SK-N-MC (cell line): Measurements from ENCODE around the gene EPHB3.

Source experiments
- EZH2 ChIP-seq: fragments of 200-600 bp; sonication (generic); IDR thresholded peaks from one replicate; pipeline ENCODE4 v1.6.1; 2017; ENCODE audit warnings: antibody characterized with exemption
- FOXP2 ChIP-seq: optimal IDR thresholded peaks from 2 replicates; pipeline ENCODE3; 2011; ENCODE audit warnings: mild to moderate bottlenecking, moderate library complexity; ENCODE audit not compliant: insufficient read depth; ENCODE audit errors: extremely low read length, control extremely low read depth
- POLR2AphosphoS5 ChIP-seq: IDR thresholded peaks from 2 replicates; pipeline ENCODE4 v1.6.1; 2012; ENCODE audit warnings: mild to moderate bottlenecking, low read depth, low read length, borderline replicate concordance

DNA sequence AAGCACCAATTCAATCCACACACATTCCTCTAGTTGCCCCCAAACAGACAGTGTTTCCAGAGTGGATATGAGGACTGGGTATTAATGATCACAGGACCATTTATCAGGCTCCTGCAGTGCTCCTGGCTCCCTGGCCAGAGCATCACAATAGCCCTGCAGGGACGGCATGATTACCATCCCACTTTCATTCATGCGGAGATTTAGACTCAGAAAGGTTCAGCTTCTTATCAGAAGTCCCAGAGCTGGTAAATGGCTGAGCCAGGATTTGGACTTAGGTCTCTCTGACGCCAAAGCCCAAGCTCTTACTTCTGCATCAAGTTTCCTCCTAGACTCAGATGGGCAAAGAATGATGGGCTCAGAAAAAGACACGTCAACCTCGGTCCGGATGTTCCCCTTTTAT lies 2.9 kb upstream of the EPHB3 start:
- TF ChIP-seq POLR2AphosphoS5, result no peak
- no peak for TF ChIP-seq EZH2
- TF ChIP-seq FOXP2, result no peak
